HG02610 (cell line): ENCODE measurements around the gene TTC39A.
"Not testable (repeated sequence)": the region's sequence is repeated elsewhere in the genome, so short reads cannot be mapped to it uniquely, and the experiment has no call there.

Source experiments
- ATAC-seq: cut with Tn5 transposase; IDR thresholded peaks from one replicate; pipeline ENCODE4 v1.9.1; 2021; ENCODE audit warnings: mild to moderate bottlenecking, moderate library complexity; ENCODE audit not compliant: unreplicated experiment

The TTC39A gene

GRCh38 chr1:51340380-51340779 is 10.0 kb upstream of the TTC39A start:
- no peak for ATAC-seq

- no peak for ATAC-seq
Measured at GRCh38 chr1:51336711-51337110, 6.3 kb upstream of the TTC39A start.

GRCh38 chr1:51336004-51336403 is 5.6 kb upstream of the TTC39A start:
- ATAC-seq: no peak

- ATAC-seq: peak; percentile 65
Measured at GRCh38 chr1:51331206-51332100, 1.1 kb upstream of the TTC39A start.

GRCh38 chr1:51329443-51330325 is 678 bp downstream of the TTC39A start:
- ATAC-seq: no peak

- no peak for ATAC-seq
Measured at GRCh38 chr1:51328926-51329325, 1.4 kb downstream of the TTC39A start.

- no peak for ATAC-seq
Measured at GRCh38 chr1:51328279-51328678, 2.1 kb downstream of the TTC39A start.

GRCh38 chr1:51327386-51327785 is 3.0 kb downstream of the TTC39A start:
- no peak for ATAC-seq

- no peak for ATAC-seq
Measured at GRCh38 chr1:51326839-51327238, 3.5 kb downstream of the TTC39A start.

- no peak for ATAC-seq
Measured at GRCh38 chr1:51325878-51326755, 4.2 kb downstream of the TTC39A start.

GRCh38 chr1:51325391-51325790 is 5.0 kb downstream of the TTC39A start:
- no peak for ATAC-seq

GRCh38 chr1:51325011-51325385 is 5.4 kb downstream of the TTC39A start:
- ATAC-seq: not testable (repeated sequence)

- ATAC-seq: no peak
Measured at GRCh38 chr1:51324251-51325010, 5.9 kb downstream of the TTC39A start.

- ATAC-seq: no peak
Measured at GRCh38 chr1:51323778-51324177, 6.6 kb downstream of the TTC39A start.

GRCh38 chr1:51322417-51323101 is 7.8 kb downstream of the TTC39A start:
- no peak for ATAC-seq

- no peak for ATAC-seq
Measured at GRCh38 chr1:51321924-51322280, 8.5 kb downstream of the TTC39A start.

- ATAC-seq: no peak
Measured at GRCh38 chr1:51320967-51321923, 9.1 kb downstream of the TTC39A start.

- no peak for ATAC-seq
Measured at GRCh38 chr1:51317798-51318197, 12.6 kb downstream of the TTC39A start.

GRCh38 chr1:51316846-51317120 is 13.6 kb downstream of the TTC39A start:
- no peak for ATAC-seq
